Psoas muscle (tissue), 8 donors: ENCODE results near the gene DAB2IP. TPM values are rescaled to one million over a fixed set of nuclear protein-coding genes. Genes with fewer than 3 reads are reported as not detected.

Source experiments
- ATAC-seq, 4 donors: fragments of 200-7000 bp; cut with Tn5 transposase; one replicate each; pipeline ENCODE4 v1.9.1; 2020; ENCODE audit warnings: moderate library complexity in 3 of 4, mild to moderate bottlenecking in 2 of 4
- DNase-seq, 2 donors: peaks; one replicate each; pipeline ENCODE4 v3.0.0-alpha.2; 2020
- H3K27ac ChIP-seq: fragments of 200-600 bp; one replicate; pipeline ENCODE4 v1.8.0; 2022
- H3K27me3 ChIP-seq, 3 donors: fragments of 200-600 bp in 1 of 3; one replicate each; pipeline versions ENCODE4 v1.6.1 to v1.8.0; 2013 to 2022; ENCODE audit warnings: low read length in 2 of 3, mild to moderate bottlenecking in 2 of 3, moderate library complexity in 1 of 3; ENCODE audit not compliant: insufficient read depth in 3 of 3
- H3K36me3 ChIP-seq, 2 donors: fragments of 200-600 bp in 1 of 2; one replicate each; pipeline versions ENCODE4 v1.6.1 to v1.8.0; 2013 to 2022; ENCODE audit warnings: low read depth in 1 of 2, mild to moderate bottlenecking in 1 of 2, moderate library complexity in 1 of 2; ENCODE audit not compliant: insufficient read depth in 1 of 2
- H3K4me1 ChIP-seq: fragments of 200-600 bp; one replicate; pipeline ENCODE4 v1.8.0; 2022
- H3K4me3 ChIP-seq: fragments of 200-600 bp; one replicate; pipeline ENCODE4 v1.8.0; 2022; ENCODE audit warnings: mild to moderate bottlenecking
- H3K9me3 ChIP-seq: fragments of 200-600 bp; one replicate; pipeline ENCODE4 v1.8.0; 2022
- CTCF ChIP-seq: fragments of 200-600 bp; IDR thresholded peaks from one replicate; pipeline ENCODE4 v1.8.0; 2022; ENCODE audit warnings: antibody characterized with exemption
- WGBS, 3 donors: extraction: QIAGEN DNeasy Blood & Tissue Kit; methylation state at CpG; one replicate each; pipeline versions ENCODE4 v1.1.6 to v1.1.7; 2013; 5-methylcytosine and 5-hydroxymethylcytosine counted together
- intact Hi-C, 2 donors: fragments of 100-400 bp; cut with DNase I; formaldehyde crosslinking; loops; one replicate each; pipeline versions ENCODE4 v1.11.0 to v1.14.2; 2022
- polyA plus RNA-seq, 3 donors: library from polyadenylated mRNA; stranded (reverse); fragments of 200-250 nt; gene quantifications; one replicate each; pipeline ENCODE4 v1.2.3, GENCODE V29; 2013
- total RNA-seq, 4 donors: library from RNA; stranded (reverse); fragmentation: NEBNext Ultra II Directional in 2 of 4; extraction: Animal tissue kit (Norgen Biotek cat#: 25700) in 2 of 4; gene quantifications; one replicate each; pipeline versions ENCODE4 v1.2.1 to v1.2.4, GENCODE V29; 2021 to 2023
- donor health status: healthy with polysubstance abuse.
- donor health status: DM: no; HTN: no; CAD: no; lungs with moderate emphysema.
- donor health status: Bipolar disorder and iron deficiency.
- donor health status: healthy.
- donor health status: DM: yes; HTN: yes; CAD: no.
- donor health status: DM: no; HTN: no; CAD: no.
- donor health status: DM: no; HTN: no; CAD: no.
- donor health status: DM: yes; HTN: yes; CAD: no.

The DAB2IP gene
- total and polyA plus RNA-seq, 7 donors: 14.1 to 66.2 (median 33.4) TPM

- peaks cover 6% of the 10 kb centered on the region for H3K4me1 ChIP-seq
- no peak overlapping the region for H3K4me3 ChIP-seq
- no peak overlapping the region for H3K27ac ChIP-seq
- DNase-seq (no peak), ATAC-seq (no peak)
- H3K9me3 ChIP-seq: no peaks in the 10 kb centered on the region
- TF ChIP-seq CTCF: no peak
- WGBS, 3 donors: 80 to 97% (median 89%) methylated on average over 2 of the region's 2 CpGs
- no peaks in the 10 kb centered on the region for H3K27me3 ChIP-seq
- peaks cover 0 to 60% of the 10 kb centered on the region in 2 donors for H3K36me3 ChIP-seq
- intact Hi-C loops: no loop called here
Measured at GRCh38 chr9:121783111-121783510, 131.7 kb downstream of the DAB2IP start.

DNA sequence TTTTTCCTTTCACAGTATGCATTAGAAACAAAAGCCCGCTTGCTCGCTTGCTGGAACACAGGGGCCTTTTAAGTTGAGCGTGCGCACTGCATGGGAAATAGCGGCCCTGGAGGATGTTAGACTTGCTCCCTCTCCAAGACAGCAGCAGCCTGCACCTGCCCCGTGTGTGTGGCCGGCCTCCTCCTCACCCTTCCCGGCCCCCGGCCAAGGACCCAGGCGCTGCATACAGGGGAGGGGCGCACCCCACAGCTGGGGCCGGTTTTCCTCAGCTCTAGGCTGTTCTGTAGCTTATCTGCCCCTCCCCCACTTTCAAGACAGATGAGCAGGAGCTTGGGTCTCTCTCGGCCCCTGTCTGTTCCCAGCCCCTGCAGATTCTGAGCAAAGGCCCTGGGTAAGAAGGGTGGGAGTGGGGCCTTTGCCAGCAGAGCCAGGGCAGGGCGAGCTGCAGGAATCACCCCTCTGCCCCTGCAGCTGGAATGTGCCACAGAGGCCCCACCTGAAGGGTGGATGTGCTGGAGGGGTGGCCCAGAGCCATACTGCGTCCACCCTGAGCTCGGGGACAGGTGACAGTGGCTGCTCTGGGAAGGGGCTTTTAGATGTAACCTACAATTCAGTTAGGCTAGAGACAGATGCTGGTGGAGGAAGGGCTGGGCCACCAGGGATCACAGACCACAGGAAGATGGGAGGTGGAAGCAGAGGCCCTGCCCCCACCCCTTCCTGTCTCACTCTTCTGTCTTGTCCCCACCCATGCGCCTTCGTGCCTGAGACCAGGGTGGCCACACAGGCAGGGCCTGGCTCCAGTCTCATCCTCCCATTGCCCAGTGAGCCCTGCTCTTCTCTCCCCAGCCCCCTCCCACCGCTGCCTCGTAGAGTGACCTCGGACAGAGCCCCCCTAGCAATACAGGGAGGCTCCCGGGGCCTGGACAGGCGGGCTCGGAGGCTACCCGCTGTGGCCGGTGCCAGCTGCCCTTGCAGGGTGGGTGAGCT, 132.4 kb downstream of the DAB2IP start:
- Histone ChIP-seq H3K36me3 (peaks cover 0 to 59% of the 10 kb centered on the region in 2 donors), H3K4me1 (no peaks in the 10 kb centered on the region), H3K27ac (peak overlapping the region; percentile 2), H3K9me3 (no peaks in the 10 kb centered on the region), H3K27me3 (no peaks in the 10 kb centered on the region), H3K4me3 (no peak overlapping the region)
- TF ChIP-seq CTCF: no peak
- intact Hi-C loops: no loop called here
- DNase-seq (no peak), ATAC-seq (no peak)
- WGBS, 3 donors: 83 to 84% (median 84%) methylated on average over 26 of the region's 26 CpGs

DNA sequence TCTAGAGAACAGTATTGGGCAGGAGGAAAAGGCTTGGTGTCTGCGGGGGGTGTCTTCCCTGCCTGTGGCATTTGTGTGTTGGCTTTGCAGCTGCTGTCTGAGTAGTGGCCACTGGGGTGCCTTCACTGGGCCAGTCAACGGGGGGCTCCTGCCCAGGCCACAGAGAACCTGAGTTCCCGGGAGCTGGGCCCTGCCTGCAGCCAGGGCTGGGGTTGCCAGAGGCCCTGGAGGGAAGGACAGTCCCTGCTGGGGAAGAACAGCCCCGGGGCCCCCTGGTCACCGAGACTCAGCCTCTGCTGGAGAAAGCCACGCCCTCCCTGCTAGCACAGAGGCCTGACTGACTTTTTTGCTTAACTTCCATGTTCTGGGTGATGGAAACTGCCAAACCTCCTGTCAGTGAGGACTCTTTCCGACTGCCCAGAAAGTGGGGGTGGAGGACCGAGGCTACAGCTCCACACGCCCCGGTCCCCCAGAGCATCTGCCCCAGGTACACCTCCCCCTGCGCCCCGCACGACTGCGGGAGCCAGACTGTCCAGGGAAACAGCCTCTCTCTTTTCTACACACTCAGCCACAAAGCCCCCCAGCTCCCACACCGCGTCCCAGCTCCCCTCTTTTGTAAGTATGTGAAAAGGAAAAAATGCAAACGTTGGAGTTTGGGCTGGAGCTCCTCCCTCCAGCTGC, 133.4 kb downstream of the DAB2IP start:
- intact Hi-C loops: no loop called here
- Histone ChIP-seq H3K36me3 (peaks cover 0 to 59% of the 10 kb centered on the region in 2 donors), H3K4me1 (no peaks in the 10 kb centered on the region), H3K27ac (peak overlapping the region; percentile 2), H3K4me3 (no peak overlapping the region), H3K9me3 (no peaks in the 10 kb centered on the region), H3K27me3 (no peaks in the 10 kb centered on the region)
- DNase-seq: no peak
- no peak for ATAC-seq
- 78 to 81% (median 78%) methylated on average over 17 of the region's 17 CpGs for WGBS, 3 donors
- no peak for TF ChIP-seq CTCF

DNA sequence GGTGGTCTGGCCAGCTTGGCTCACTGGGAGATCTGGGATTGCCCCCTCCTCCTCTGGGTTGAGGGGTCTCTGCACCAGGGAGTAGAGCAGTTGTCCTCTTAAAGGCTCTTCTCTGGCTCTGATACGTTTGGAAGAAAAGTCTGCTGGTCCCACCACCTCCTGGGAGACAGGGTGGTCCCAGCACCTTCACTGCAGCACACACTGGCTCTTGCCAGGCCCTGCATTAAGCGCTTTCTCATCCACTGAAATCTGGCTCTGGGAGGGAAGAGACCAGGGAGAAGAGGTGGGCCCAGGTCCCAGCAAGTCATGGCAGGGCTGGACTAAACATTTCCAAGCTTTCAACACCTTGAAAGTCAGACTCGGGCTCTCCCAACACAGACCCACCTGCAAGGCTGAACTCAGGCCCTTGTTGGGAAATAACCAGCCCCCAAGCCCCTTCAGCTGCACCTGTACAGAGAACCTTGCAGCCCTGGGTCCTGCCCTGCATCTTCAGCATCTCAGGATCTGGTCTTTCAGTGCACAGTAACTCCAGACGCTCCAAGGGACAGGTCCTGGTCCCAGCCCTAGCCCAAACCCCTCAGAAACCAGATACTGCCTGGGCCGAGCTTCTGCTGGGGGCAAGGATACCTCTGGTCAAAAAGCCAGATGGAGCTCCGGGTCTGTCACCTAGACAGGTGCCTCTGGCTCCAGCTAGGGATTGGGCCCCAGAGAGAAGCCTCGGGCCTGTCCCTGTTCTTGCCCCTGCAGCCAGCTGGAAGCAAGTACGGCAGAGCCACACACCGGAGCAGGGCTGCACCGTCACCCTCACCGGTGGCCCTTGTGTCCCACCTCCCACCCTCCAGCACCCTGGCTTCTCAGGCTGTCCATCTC, 134.5 kb downstream of the DAB2IP start:
- TF ChIP-seq CTCF: no peak
- Histone ChIP-seq H3K27ac (no peak overlapping the region), H3K27me3 (no peaks in the 10 kb centered on the region), H3K9me3 (no peaks in the 10 kb centered on the region), H3K4me1 (no peaks in the 10 kb centered on the region), H3K4me3 (no peak overlapping the region), H3K36me3 (peaks cover 0 to 51% of the 10 kb centered on the region in 2 donors)
- 86 to 87% (median 87%) methylated on average over 11 of the region's 11 CpGs for WGBS, 3 donors
- intact Hi-C loops: no loop called here
- DNase-seq: no peak
- ATAC-seq: peak in 1 of 4 donors; percentile 18
